ENCODE data around the gene ZNF586. TPM values are rescaled to one million over a fixed set of nuclear protein-coding genes. Genes with fewer than 3 reads are reported as not detected.
"Not testable (repeated sequence)": the region's sequence is repeated elsewhere in the genome, so short reads cannot be mapped to it uniquely, and the experiment has no call there.

Gene ZNF586
- total RNA-seq, 1 donor from 2014 or later: 15.7 TPM

- not testable (repeated sequence) for DNase-seq (ENCODE audit: low read depth in 2 of 2)
Observed at GRCh38 chr19:57823155-57823554, 53.7 kb downstream of the ZNF586 start.

- not testable (repeated sequence) for DNase-seq (ENCODE audit: low read depth in 2 of 2)
Observed at GRCh38 chr19:57823608-57824007, 54.1 kb downstream of the ZNF586 start.

GRCh38 chr19:57825511-57825910 lies 56.0 kb downstream of the ZNF586 start:
- no peak for DNase-seq (ENCODE audit: low read depth in 2 of 2)

- DNase-seq (ENCODE audit: low read depth in 2 of 2): no peak
Observed at GRCh38 chr19:57829316-57829715, 59.8 kb downstream of the ZNF586 start.

GRCh38 chr19:57830071-57830602 lies 60.7 kb downstream of the ZNF586 start, which contains the start of gene ZNF587B:
Gene ZNF587B (plus strand): TSS chr19:57830299. CDS start chr19:57830529, 230 bp downstream.
- peak; percentile 70 to 71 for DNase-seq (ENCODE audit: low read depth in 2 of 2)

Other genes starting within 250 kb of the ZNF586 start
- gene ZNF549, start 242.3 kb upstream of the ZNF586 start, total RNA-seq: 3.3 and 4.4 TPM in 2 replicates
- 3.7 and 6.2 TPM in 2 replicates for gene ZNF550, start 209.8 kb upstream of the ZNF586 start, total RNA-seq
- 3.7 and 5.4 TPM in 2 replicates for gene ZNF416, start 190.8 kb upstream of the ZNF586 start, total RNA-seq
- gene ZIK1, start 185.5 kb upstream of the ZNF586 start, total RNA-seq: 3.9 and 4.6 TPM in 2 replicates
- gene ZNF530, start 169.8 kb upstream of the ZNF586 start, total RNA-seq: 2.6 and 3.3 TPM in 2 replicates
- gene ZNF134, start 155.4 kb upstream of the ZNF586 start, total RNA-seq: 13.7 and 15.9 TPM in 2 replicates
- gene ZNF211, start 136.5 kb upstream of the ZNF586 start, total RNA-seq: 7.4 and 9.9 TPM in 2 replicates
- gene ZSCAN4, start 100.7 kb upstream of the ZNF586 start, total RNA-seq: not detected in 2 replicates
- gene ZNF551, start 87.7 kb upstream of the ZNF586 start, total RNA-seq: 5.4 and 6.3 TPM in 2 replicates
- gene ZNF154, start 60.5 kb upstream of the ZNF586 start, total RNA-seq: under 0.01 and 0.99 TPM in 2 replicates
- 4.1 and 7.1 TPM in 2 replicates for gene ZNF671, start 42.1 kb upstream of the ZNF586 start, total RNA-seq
- 12.9 and 16.9 TPM in 2 replicates for gene ZNF776, start 22.9 kb upstream of the ZNF586 start, total RNA-seq
- 4.6 and 8.5 TPM in 2 replicates for gene ZNF552, start 45.2 kb downstream of the ZNF586 start, total RNA-seq
- gene ZNF587B, start 60.6 kb downstream of the ZNF586 start, total RNA-seq: 10.9 and 25.0 TPM in 2 replicates
- 10.5 and 14.9 TPM in 2 replicates for gene ZNF587, start 80.2 kb downstream of the ZNF586 start, total RNA-seq
- gene ZNF814, start 119.4 kb downstream of the ZNF586 start, total RNA-seq: 1.7 and 5.6 TPM in 2 replicates
- 5.9 and 12.3 TPM in 2 replicates for gene ZNF417, start 146.9 kb downstream of the ZNF586 start, total RNA-seq
- 1.7 and 6.2 TPM in 2 replicates for gene ZNF418, start 165.7 kb downstream of the ZNF586 start, total RNA-seq
- gene ZNF256, start 178.0 kb downstream of the ZNF586 start, total RNA-seq: 3.2 and 3.5 TPM in 2 replicates
- not detected in 2 replicates for gene C19orf18, start 204.9 kb downstream of the ZNF586 start, total RNA-seq
- 5.2 and 8.7 TPM in 2 replicates for gene ZNF606, start 233.1 kb downstream of the ZNF586 start, total RNA-seq

Measured in lung microvascular endothelial cell (primary cell).